CD4-positive, alpha-beta T cell treated with Interleukin-17A for 4 hours (primary cell): ENCODE measurements around the gene MTMR3.

Experiments
- DNase-seq: peaks from one replicate; pipeline ENCODE4 v3.0.0-alpha.2; 2020; ENCODE audit warnings: mixed read lengths

The MTMR3 gene

GRCh38 chr22:29871684-29872083 lies 11.3 kb upstream of the MTMR3 start:
- DNase-seq, result no peak

GRCh38 chr22:29872144-29872893 lies 10.7 kb upstream of the MTMR3 start:
- no peak for DNase-seq

GRCh38 chr22:29872989-29873388 lies 10.0 kb upstream of the MTMR3 start:
- DNase-seq, result no peak

- no peak for DNase-seq
Observed at GRCh38 chr22:29873943-29874342, 9.0 kb upstream of the MTMR3 start.

- DNase-seq, result no peak
Observed at GRCh38 chr22:29877620-29878019, 5.4 kb upstream of the MTMR3 start.

GRCh38 chr22:29879753-29880152 lies 3.2 kb upstream of the MTMR3 start:
- no peak for DNase-seq

- DNase-seq, result no peak
Observed at GRCh38 chr22:29882716-29883044, 294 bp upstream of the MTMR3 start.

- DNase-seq, result no peak
Observed at GRCh38 chr22:29883775-29884097, 762 bp downstream of the MTMR3 start.

- DNase-seq, result no peak
Observed at GRCh38 chr22:29885610-29886009, 2.6 kb downstream of the MTMR3 start.

GRCh38 chr22:29886596-29886995 lies 3.6 kb downstream of the MTMR3 start:
- DNase-seq, result no peak

- no peak for DNase-seq
Observed at GRCh38 chr22:29887358-29887757, 4.4 kb downstream of the MTMR3 start.

- no peak for DNase-seq
Observed at GRCh38 chr22:29890760-29891159, 7.8 kb downstream of the MTMR3 start.

GRCh38 chr22:29892315-29893156 lies 9.6 kb downstream of the MTMR3 start:
- DNase-seq, result no peak

GRCh38 chr22:29901354-29901753 lies 18.4 kb downstream of the MTMR3 start:
- DNase-seq, result no peak

- DNase-seq, result no peak
Observed at GRCh38 chr22:29903371-29903770, 20.4 kb downstream of the MTMR3 start.

GRCh38 chr22:29904020-29904419 lies 21.0 kb downstream of the MTMR3 start:
- no peak for DNase-seq

GRCh38 chr22:29907753-29908515 lies 25.0 kb downstream of the MTMR3 start:
- DNase-seq, result peak; percentile 72

GRCh38 chr22:29912141-29912540 lies 29.2 kb downstream of the MTMR3 start:
- DNase-seq, result no peak

- DNase-seq, result no peak
Observed at GRCh38 chr22:29912605-29913398, 29.8 kb downstream of the MTMR3 start.

- DNase-seq, result no peak
Observed at GRCh38 chr22:29914165-29914564, 31.2 kb downstream of the MTMR3 start.

GRCh38 chr22:29914991-29915533 lies 32.1 kb downstream of the MTMR3 start:
- DNase-seq, result no peak

- no peak for DNase-seq
Observed at GRCh38 chr22:29916007-29916544, 33.1 kb downstream of the MTMR3 start.
